Stimulated activated naive B cell treated with anti-CD40 and anti-IgM and Interleukin-4, amounts not matched to agents 10 μg/mL and 1 μg/mL and 100 μg/mL, for 72 hours (primary cell): ENCODE data around the gene MEF2A.
"Not testable (repeated sequence)": the region's sequence is repeated elsewhere in the genome, so short reads cannot be mapped to it uniquely, and the experiment has no call there.

Source experiments
- ATAC-seq, 2 donors: fragments of 150-1000 bp; cut with Tn5 transposase; replicated peaks; 2 replicates each; pipeline ENCODE4 v1.10.0; 2021; ENCODE audit warnings: moderate library complexity in 1 of 2
- DNase-seq: peaks from one replicate; pipeline ENCODE4 v3.0.0; 2021
- H3K27ac Mint-ChIP-seq: one replicate; pipeline ENCODE4 v1.8.0; 2022; ENCODE audit warnings: mild to moderate bottlenecking, mixed read lengths
- H3K27me3 Mint-ChIP-seq, 2 donors: one replicate each; pipeline ENCODE4 v1.8.0; 2022; ENCODE audit warnings: mixed read lengths in 2 of 2
- H3K36me3 Mint-ChIP-seq, 2 donors: one replicate each; pipeline ENCODE4 v1.8.0; 2022; ENCODE audit warnings: mixed read lengths in 2 of 2, mild to moderate bottlenecking in 1 of 2
- H3K4me1 Mint-ChIP-seq, 2 donors: one replicate each; pipeline ENCODE4 v1.8.0; 2022; ENCODE audit warnings: mixed read lengths in 2 of 2, mild to moderate bottlenecking in 1 of 2
- H3K4me3 Mint-ChIP-seq, 2 donors: one replicate each; pipeline ENCODE4 v1.8.0; 2022; ENCODE audit warnings: mild to moderate bottlenecking in 2 of 2, mixed read lengths in 2 of 2, moderate library complexity in 1 of 2
- H3K9me3 Mint-ChIP-seq, 2 donors: one replicate each; pipeline ENCODE4 v1.8.0; 2022; ENCODE audit warnings: mixed read lengths in 2 of 2, mild to moderate bottlenecking in 1 of 2

Gene MEF2A

DNA sequence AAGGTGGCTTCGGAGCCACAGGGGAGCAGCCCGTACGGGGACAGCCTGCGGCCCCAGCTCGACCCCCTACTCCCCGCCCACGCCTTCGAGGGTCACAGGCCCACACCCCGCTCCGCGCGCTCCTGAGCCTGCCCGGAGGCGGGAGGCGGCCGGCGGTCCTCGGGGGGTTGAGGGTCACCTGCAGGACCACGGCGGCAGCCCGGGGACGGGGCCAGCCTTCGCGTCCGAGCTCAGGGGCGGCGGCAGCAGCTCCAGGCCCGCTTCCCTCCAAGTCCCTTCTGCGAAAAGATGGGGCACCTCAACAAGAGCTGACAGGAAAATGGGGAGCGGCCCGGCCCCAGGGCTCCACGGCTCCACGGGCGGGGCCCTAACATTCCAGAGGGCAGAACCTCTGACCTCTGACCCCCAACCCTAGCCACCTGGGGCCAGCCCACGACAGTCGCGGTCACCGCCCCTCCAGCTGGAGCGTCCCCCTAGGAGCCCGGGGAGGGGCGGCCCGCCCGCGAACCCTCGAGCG is 167.0 kb downstream of the MEF2A start:
- ATAC-seq: peak; percentile 47 to 52
- H3K27ac Mint-ChIP-seq: no peak overlapping the region
- no peaks in the 10 kb centered on the region for H3K27me3 Mint-ChIP-seq
- no peak for DNase-seq
- peak overlapping the region; percentile 63 to 88 for H3K4me3 Mint-ChIP-seq
- peaks cover 0 to 2% of the 10 kb centered on the region in 2 donors for H3K9me3 Mint-ChIP-seq
- H3K36me3 Mint-ChIP-seq: peaks cover 5 to 15% of the 10 kb centered on the region in 2 donors
- peaks cover 8 to 16% of the 10 kb centered on the region in 2 donors for H3K4me1 Mint-ChIP-seq

DNA sequence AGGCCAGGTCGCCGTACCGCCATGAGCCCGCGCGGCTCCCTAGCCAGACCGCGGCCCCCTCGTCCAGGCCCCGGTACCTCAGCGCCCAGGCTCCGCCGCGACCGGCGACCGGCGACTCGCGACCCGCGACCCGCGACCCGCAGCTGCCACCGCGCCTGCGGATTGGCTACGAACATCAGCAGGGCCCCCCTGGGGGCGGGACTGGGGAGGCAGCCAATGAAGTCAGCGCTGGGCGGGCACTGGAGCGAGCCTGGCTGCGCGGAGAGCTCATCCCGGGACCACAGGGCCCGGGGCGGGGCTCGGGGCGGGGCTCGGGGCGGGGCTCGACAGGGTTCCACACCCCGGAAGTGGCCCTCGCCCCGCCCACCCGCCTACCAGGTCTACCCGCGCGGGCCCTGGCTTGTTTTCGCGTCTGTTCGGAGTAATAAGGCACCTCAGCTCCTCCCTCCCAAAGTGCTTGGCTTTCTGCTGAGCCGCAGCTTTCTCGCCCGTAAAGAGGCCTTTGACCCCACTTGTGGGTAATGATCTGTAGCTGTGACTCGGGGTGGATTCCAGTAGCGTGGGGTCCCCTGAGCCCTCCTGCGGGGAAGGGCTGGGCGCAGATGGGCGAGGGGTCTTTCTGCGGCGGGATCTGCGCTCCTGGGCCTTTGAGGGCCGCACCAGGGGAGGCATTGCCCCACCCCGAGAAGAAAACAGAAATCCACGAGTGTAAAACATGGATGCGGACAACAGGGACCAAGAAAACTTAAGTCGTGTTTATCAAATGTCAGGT is 167.7 kb downstream of the MEF2A start, which contains the start of gene LYSMD4:
LYSMD4 (minus strand) TSS at position 170 of the 772 bp plus-strand sequence. CDS start 1,438 bp downstream, outside the sequence.
- peaks cover 0 to 2% of the 10 kb centered on the region in 2 donors for H3K9me3 Mint-ChIP-seq
- H3K27me3 Mint-ChIP-seq: no peaks in the 10 kb centered on the region
- DNase-seq: peak; percentile 95
- H3K36me3 Mint-ChIP-seq: peaks cover 5 to 11% of the 10 kb centered on the region in 2 donors
- H3K27ac Mint-ChIP-seq: peak within 1 kb of the TSS; percentile 97
- ATAC-seq: peak; percentile 98 to 99
- peaks cover 8 to 16% of the 10 kb centered on the region in 2 donors for H3K4me1 Mint-ChIP-seq
- peak within 1 kb of the TSS; percentile 87 to 88 for H3K4me3 Mint-ChIP-seq

DNA sequence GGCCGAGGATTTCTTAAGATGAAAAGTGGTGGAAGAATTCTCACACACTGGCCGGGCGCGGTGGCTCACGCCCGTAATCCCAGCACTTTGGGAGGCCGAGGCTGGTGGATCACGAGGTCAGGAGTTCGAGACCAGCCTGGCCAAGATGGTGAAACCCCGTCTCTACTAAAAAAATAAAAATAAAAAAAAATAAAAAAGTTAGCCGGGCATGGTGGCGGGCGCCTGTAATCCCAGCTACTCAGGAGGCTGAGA is 168.2 kb downstream of the MEF2A start:
- H3K4me1 Mint-ChIP-seq: peaks cover 8 to 16% of the 10 kb centered on the region in 2 donors
- H3K27me3 Mint-ChIP-seq, DNase-seq, ATAC-seq, H3K9me3 Mint-ChIP-seq: not testable (repeated sequence)
- H3K36me3 Mint-ChIP-seq: peaks cover 5 to 11% of the 10 kb centered on the region in 2 donors
- H3K27ac Mint-ChIP-seq: peak overlapping the region; percentile 97
- peak overlapping the region; percentile 87 to 88 for H3K4me3 Mint-ChIP-seq

DNA sequence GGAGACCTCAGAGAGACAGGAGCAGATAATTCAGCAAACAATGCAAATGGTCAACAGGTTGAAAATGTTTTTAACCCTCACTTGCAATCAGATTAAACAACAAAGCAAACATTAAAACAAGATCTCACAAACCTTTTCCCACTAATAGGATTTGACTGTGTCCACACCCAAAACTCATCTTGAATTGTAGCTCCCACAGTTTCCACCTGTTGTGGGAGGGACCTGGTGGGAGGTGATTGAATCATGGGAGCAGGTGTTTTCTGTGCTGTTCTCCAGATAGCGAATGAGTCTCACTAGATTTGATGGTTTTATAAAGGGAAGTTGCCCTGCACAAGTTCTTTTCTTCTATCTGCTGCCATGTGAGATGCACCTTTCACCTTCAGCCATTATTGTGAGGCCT is 168.8 kb downstream of the MEF2A start:
- H3K27me3 Mint-ChIP-seq: no peaks in the 10 kb centered on the region
- DNase-seq (no peak), ATAC-seq (no peak)
- peaks cover 8 to 16% of the 10 kb centered on the region in 2 donors for H3K4me1 Mint-ChIP-seq
- no peak overlapping the region for H3K4me3 Mint-ChIP-seq
- peaks cover 0 to 2% of the 10 kb centered on the region in 2 donors for H3K9me3 Mint-ChIP-seq
- peaks cover 5 to 11% of the 10 kb centered on the region in 2 donors for H3K36me3 Mint-ChIP-seq
- H3K27ac Mint-ChIP-seq: no peak overlapping the region

DNA sequence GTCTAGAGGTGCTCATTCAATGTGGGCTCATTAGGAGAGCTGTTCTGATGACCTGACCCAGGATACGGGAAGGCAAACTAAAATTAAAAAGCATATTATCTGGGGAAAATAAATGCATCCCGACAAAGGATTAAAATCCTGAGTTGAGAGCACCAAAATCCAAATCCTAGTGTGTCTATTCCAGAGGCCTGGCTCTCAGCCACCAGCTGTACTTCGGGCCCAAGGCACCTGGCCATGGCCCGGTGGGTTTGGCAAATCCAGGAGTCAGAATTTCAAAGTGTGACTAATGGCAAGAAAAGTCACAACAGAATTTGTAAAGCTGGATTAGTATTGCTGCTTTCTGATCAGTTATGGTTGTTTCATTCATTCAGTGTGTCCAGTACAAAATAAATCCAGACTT is 170.1 kb downstream of the MEF2A start:
- ATAC-seq (no peak), DNase-seq (no peak)
- Mint-ChIP-seq H3K36me3 (peaks cover 3 to 7% of the 10 kb centered on the region in 2 donors), H3K4me1 (peaks cover 8 to 16% of the 10 kb centered on the region in 2 donors), H3K27me3 (no peaks in the 10 kb centered on the region), H3K4me3 (no peak overlapping the region), H3K27ac (no peak overlapping the region), H3K9me3 (peaks cover 0 to 2% of the 10 kb centered on the region in 2 donors)

DNA sequence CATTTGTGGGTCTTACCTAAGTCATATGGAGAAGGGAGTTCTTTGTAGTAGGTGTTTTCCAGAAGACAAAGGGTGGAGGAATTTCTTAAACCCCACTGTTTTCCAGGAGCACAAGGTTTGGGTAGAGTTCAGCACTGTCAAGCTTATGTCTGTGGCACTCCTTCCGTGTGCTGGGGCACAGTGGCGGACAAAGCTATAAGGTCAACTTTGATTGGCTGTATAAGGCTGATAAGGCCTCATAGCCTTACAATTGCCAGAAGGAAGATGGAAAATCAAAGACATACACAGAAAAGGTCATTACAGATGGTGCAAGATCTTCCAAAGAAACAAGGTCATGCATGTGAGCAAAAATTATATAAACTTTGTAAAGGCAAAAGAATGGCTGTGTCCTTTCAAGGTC is 170.9 kb downstream of the MEF2A start:
- H3K9me3 Mint-ChIP-seq: peaks cover 0 to 2% of the 10 kb centered on the region in 2 donors
- DNase-seq (no peak), ATAC-seq (no peak)
- no peak overlapping the region for H3K27ac Mint-ChIP-seq
- no peaks in the 10 kb centered on the region for H3K27me3 Mint-ChIP-seq
- peaks cover 8 to 16% of the 10 kb centered on the region in 2 donors for H3K4me1 Mint-ChIP-seq
- H3K4me3 Mint-ChIP-seq: no peak overlapping the region
- H3K36me3 Mint-ChIP-seq: peaks cover 0 to 3% of the 10 kb centered on the region in 2 donors

DNA sequence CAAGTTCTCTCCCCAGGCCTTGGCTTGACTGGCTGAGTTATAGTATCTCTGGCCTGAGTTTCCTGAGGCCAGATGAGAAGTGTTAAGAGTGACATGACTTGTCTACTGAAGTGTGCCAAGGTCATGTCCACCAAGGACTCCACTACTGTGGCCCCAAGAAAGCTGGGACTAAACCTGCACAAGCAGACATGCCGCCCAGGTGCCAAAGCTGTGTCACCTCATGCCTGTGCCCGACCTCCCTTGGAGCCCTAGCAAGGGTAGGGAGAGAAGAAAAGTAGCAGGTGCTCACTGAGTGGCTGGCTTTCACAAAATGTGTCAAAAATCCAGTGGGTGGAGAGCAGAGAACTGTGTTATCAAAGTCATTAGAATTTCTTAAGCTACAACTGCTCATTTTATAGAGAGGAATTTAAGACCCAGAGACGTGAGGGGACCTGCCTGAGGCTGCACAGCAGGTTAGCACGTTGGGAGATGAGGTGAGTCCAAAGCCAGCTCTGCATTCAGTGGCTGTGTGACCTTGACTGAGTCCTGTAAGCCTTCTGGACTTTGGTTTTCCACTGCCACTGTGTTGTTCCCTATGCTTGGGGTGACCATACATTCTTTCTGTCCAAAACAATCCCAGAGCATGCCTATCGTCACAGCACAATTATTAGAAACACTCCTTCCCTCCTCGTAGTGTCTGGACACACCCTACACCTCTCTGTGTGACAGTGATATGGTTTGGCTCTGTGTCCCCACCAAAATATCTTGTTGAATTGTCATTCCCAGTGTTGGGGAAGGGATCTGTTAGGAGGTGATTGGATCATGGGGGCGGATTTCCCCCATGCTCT is 172.4 kb downstream of the MEF2A start:
- Mint-ChIP-seq H3K9me3 (peaks cover 0 to 2% of the 10 kb centered on the region in 2 donors), H3K36me3 (peaks cover 0 to 3% of the 10 kb centered on the region in 2 donors), H3K4me1 (peaks cover 3 to 11% of the 10 kb centered on the region in 2 donors), H3K27me3 (no peaks in the 10 kb centered on the region), H3K27ac (no peak overlapping the region), H3K4me3 (no peak overlapping the region)
- ATAC-seq: no peak
- DNase-seq: no peak

DNA sequence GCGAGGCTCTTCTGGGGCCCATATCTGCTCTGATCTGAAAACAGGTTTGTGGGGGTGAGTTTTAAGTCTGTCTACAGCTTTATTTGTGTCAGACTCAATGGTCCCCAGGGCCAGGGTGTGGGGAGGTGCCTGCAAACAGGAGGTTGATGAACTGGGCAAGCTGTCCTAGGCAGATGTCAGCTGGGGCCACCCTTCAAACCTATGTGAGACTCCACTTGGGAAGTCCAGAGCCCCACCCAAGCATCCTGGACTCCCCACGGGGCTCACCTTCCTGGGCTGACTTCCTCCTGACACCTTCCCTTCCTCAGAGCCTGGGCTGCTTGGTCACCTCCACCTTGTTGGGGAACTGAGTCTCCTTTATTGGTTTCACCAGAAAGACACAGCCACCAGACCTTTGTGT is 176.1 kb downstream of the MEF2A start:
- no peaks in the 10 kb centered on the region for H3K4me1 Mint-ChIP-seq
- no peaks in the 10 kb centered on the region for H3K9me3 Mint-ChIP-seq
- no peak for ATAC-seq
- H3K27ac Mint-ChIP-seq: no peak overlapping the region
- no peaks in the 10 kb centered on the region for H3K36me3 Mint-ChIP-seq
- H3K27me3 Mint-ChIP-seq: no peaks in the 10 kb centered on the region
- DNase-seq: no peak
- H3K4me3 Mint-ChIP-seq: no peak overlapping the region

DNA sequence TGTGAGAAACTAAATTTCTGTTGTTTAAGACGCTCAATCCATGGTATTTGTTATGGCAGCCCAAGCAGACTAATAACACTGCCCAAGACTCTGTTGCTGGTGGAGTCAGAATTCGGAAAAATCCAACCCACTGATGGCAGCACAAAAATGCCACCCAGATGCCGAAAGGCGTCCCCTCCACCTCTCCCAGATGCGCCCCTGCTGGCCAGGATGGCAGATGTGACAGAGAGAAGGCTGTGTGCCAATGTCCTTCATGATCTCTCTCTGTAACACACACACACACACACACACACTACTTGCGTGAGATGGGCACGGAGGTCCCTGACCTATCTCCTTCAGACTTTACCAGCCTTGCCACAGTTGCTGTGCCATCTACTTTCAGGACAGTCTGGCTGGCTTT is 178.4 kb downstream of the MEF2A start:
- Mint-ChIP-seq H3K4me3 (no peak overlapping the region), H3K4me1 (no peaks in the 10 kb centered on the region), H3K27me3 (no peaks in the 10 kb centered on the region), H3K9me3 (no peaks in the 10 kb centered on the region), H3K27ac (no peak overlapping the region), H3K36me3 (no peaks in the 10 kb centered on the region)
- DNase-seq: no peak
- ATAC-seq: no peak

DNA sequence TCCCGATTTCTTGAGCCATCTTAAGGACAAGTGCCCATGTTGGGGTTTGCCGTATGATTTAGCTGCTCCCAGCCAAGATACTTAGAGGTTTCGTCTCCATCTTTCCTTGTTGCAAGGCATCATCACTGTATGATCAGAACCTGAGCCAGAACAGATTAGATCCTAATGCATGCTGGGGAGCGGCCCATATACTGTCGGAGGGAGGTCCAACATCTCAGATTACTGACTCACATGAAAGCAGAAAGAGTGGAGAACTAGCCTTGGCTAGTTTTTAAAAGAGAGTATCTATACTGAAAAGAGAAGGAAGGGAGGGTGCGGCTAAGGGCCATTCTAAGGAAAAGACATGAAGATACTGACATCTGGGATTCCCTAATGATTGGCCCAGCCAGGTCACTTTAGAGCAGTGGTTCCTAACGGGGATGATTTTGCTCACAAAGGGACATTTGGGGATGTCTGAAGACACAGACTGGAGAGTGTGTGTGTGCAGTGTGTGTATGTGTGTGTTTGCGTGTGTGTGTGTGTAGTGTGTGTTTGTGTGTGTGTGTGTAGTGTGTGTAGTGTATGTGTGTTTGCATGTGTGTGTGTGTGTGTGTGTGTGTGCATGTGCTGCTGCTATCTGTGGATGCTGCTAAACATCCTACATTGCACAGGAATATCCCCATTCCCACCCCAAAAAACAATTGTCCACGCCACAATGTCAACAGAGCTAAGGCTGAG is 179.7 kb downstream of the MEF2A start:
- ATAC-seq (no peak), DNase-seq (no peak)
- H3K9me3 Mint-ChIP-seq: no peaks in the 10 kb centered on the region
- no peaks in the 10 kb centered on the region for H3K27me3 Mint-ChIP-seq
- no peak overlapping the region for H3K27ac Mint-ChIP-seq
- H3K36me3 Mint-ChIP-seq: no peaks in the 10 kb centered on the region
- H3K4me1 Mint-ChIP-seq: no peaks in the 10 kb centered on the region
- H3K4me3 Mint-ChIP-seq: no peak overlapping the region

DNA sequence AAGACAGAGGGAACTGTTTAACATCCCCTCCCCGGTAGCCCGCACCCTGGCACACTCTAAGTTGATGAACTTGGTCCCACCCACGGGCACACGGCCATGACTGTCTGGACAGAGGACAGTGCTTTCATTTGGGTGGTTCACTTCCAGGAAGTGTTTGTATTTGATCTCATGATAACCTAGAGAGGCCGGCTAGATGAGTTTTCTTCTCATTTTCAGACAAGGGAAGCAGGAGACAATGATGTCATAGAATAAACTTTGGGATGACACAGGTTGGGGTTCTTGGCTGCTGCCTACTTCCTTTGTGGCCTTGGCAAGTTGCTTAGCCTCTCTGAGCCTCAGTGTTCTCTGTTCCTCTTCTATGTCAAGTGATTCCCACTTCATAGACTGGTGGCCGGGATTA is 183.6 kb downstream of the MEF2A start:
- Mint-ChIP-seq H3K27me3 (no peaks in the 10 kb centered on the region), H3K9me3 (no peaks in the 10 kb centered on the region), H3K27ac (no peak overlapping the region), H3K4me1 (no peaks in the 10 kb centered on the region), H3K4me3 (no peak overlapping the region), H3K36me3 (no peaks in the 10 kb centered on the region)
- no peak for ATAC-seq
- DNase-seq: no peak

DNA sequence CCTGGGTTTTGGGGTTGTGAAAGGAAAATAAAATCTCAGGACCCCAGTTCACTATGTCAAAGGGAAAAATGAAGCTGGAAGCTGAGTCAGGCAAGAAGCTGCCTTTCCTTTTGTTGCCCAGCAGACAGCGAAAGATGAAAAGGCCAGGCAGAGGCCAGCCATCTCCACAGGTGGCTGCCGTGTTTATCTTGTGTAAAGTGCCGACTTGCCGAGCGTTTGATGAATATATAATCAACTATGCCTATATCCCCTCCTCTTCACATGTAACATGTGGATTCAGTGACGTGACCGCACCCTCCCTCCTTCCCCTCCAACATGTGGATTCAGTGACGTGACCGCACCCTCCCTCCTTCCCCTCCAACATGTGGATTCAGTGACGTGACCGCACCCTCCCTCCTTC is 184.5 kb downstream of the MEF2A start:
- not testable (repeated sequence) for ATAC-seq, H3K9me3 Mint-ChIP-seq

DNA sequence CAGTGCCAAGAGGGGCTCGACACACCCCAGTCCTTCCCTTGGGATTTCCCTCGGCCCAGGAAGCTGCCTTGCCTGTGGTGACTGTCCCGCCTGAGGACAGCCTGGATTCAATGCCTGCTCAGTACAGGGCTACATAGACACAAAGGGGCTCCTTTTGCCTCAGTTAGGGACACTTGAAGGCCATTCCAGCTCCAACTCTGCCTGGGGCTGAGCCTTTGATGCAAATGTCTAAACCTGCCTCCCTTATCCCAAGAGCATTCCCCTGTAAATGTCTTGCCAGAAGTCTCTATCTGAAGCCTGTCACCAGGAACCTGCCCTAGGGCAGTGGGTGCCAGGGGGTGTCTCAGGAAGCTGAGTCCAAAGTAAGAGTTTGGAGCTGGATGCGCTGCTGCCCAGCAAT is 186.8 kb downstream of the MEF2A start:
- no peaks in the 10 kb centered on the region for H3K27me3 Mint-ChIP-seq
- no peak overlapping the region for H3K4me3 Mint-ChIP-seq
- H3K27ac Mint-ChIP-seq: no peak overlapping the region
- DNase-seq (no peak), ATAC-seq (no peak)
- H3K36me3 Mint-ChIP-seq: no peaks in the 10 kb centered on the region
- peaks cover 6 to 11% of the 10 kb centered on the region in 2 donors for H3K4me1 Mint-ChIP-seq
- H3K9me3 Mint-ChIP-seq: no peaks in the 10 kb centered on the region

More for the DNA sequence above, 184.5 kb downstream of the MEF2A start:
- H3K4me3 Mint-ChIP-seq, H3K36me3 Mint-ChIP-seq, H3K27ac Mint-ChIP-seq, H3K27me3 Mint-ChIP-seq, H3K4me1 Mint-ChIP-seq, DNase-seq: not testable (repeated sequence)

DNA sequence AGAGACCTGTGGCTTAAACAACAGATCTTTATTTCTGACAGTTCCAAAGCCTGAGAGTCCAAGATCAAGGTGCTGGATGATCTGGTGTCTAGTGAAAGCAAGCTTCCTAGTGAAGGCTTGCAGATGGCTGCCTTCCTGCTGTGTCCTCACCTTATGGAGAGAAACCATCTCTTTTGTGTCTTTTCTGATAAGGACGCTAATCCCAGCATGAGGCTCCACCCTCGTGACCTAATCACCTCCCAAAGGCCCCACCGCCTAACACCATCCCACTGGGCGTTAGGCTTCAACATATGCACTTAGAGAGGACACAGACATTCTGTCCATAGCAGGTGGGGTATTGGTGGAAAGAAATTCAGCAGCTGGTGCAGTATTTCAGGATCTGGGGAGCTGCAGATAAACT is 187.3 kb downstream of the MEF2A start:
- no peaks in the 10 kb centered on the region for H3K27me3 Mint-ChIP-seq

More for the DNA sequence above, 187.3 kb downstream of the MEF2A start:
- DNase-seq (no peak), ATAC-seq (no peak)
- Mint-ChIP-seq H3K27ac (no peak overlapping the region), H3K4me1 (peaks cover 6 to 11% of the 10 kb centered on the region in 2 donors), H3K4me3 (no peak overlapping the region), H3K9me3 (no peaks in the 10 kb centered on the region), H3K36me3 (no peaks in the 10 kb centered on the region)
